HG03469 (cell line): ENCODE data around the gene DOCK3.
"Not testable (repeated sequence)": the region's sequence is repeated elsewhere in the genome, so short reads cannot be mapped to it uniquely, and the experiment has no call there.

ENCODE experiments used
- ATAC-seq: cut with Tn5 transposase; IDR thresholded peaks from one replicate; pipeline ENCODE4 v1.9.1; 2021; ENCODE audit warnings: mild to moderate bottlenecking, moderate library complexity, moderate number of reproducible peaks; ENCODE audit not compliant: unreplicated experiment

DOCK3 gene

GRCh38 chr3:51279448-51279847 lies 604.7 kb downstream of the DOCK3 start:
- ATAC-seq = no peak

GRCh38 chr3:51280176-51280575 lies 605.4 kb downstream of the DOCK3 start:
- no peak for ATAC-seq

- no peak for ATAC-seq
Observed at GRCh38 chr3:51282931-51283330, 608.2 kb downstream of the DOCK3 start.

- ATAC-seq = no peak
Observed at GRCh38 chr3:51283421-51283820, 608.7 kb downstream of the DOCK3 start.

GRCh38 chr3:51295625-51296024 lies 620.9 kb downstream of the DOCK3 start:
- ATAC-seq = peak; percentile 82

GRCh38 chr3:51297333-51297732 lies 622.6 kb downstream of the DOCK3 start:
- no peak for ATAC-seq

GRCh38 chr3:51304230-51304629 lies 629.5 kb downstream of the DOCK3 start:
- no peak for ATAC-seq

GRCh38 chr3:51306093-51306492 lies 631.4 kb downstream of the DOCK3 start:
- no peak for ATAC-seq

GRCh38 chr3:51307458-51307857 lies 632.7 kb downstream of the DOCK3 start:
- no peak for ATAC-seq

- ATAC-seq = not testable (repeated sequence)
Observed at GRCh38 chr3:51307945-51308607, 633.3 kb downstream of the DOCK3 start.

GRCh38 chr3:51311055-51311454 lies 636.3 kb downstream of the DOCK3 start:
- no peak for ATAC-seq

- ATAC-seq = no peak
Observed at GRCh38 chr3:51328206-51328605, 653.5 kb downstream of the DOCK3 start.

GRCh38 chr3:51330046-51330445 lies 655.3 kb downstream of the DOCK3 start:
- no peak for ATAC-seq

- ATAC-seq = no peak
Observed at GRCh38 chr3:51332156-51332555, 657.4 kb downstream of the DOCK3 start.

GRCh38 chr3:51333021-51333420 lies 658.3 kb downstream of the DOCK3 start:
- no peak for ATAC-seq

- ATAC-seq = no peak
Observed at GRCh38 chr3:51336261-51336660, 661.5 kb downstream of the DOCK3 start.

GRCh38 chr3:51337666-51338065 lies 662.9 kb downstream of the DOCK3 start:
- no peak for ATAC-seq

- no peak for ATAC-seq
Observed at GRCh38 chr3:51338632-51339031, 663.9 kb downstream of the DOCK3 start.

GRCh38 chr3:51340013-51340829 lies 665.5 kb downstream of the DOCK3 start:
- ATAC-seq = no peak

- ATAC-seq = no peak
Observed at GRCh38 chr3:51340989-51341636, 666.4 kb downstream of the DOCK3 start.

- no peak for ATAC-seq
Observed at GRCh38 chr3:51343918-51344687, 669.4 kb downstream of the DOCK3 start.
